Lung (tissue), 13 donors: ENCODE measurements around the gene SMTNL2. TPM values are rescaled to one million over a fixed set of nuclear protein-coding genes. Genes with fewer than 3 reads are reported as not detected.

Experiments
- ATAC-seq: fragments of 200-7000 bp; cut with Tn5 transposase; one replicate; pipeline ENCODE4 v1.9.1; 2020; ENCODE audit warnings: moderate number of reproducible peaks; ENCODE audit not compliant: insufficient read depth, low FRiP score
- DNase-seq, 3 donors: peaks; one replicate each; pipeline ENCODE4 v3.0.0-alpha.2; 2013 to 2017
- H3K27ac ChIP-seq, 2 donors: one replicate each; pipeline ENCODE4 v1.5.1; 2013; ENCODE audit warnings: mild to moderate bottlenecking in 2 of 2, moderate library complexity in 2 of 2, control low read depth in 1 of 2, inconsistent platforms in 1 of 2, low read depth in 1 of 2, low read length in 1 of 2
- H3K27me3 ChIP-seq, 3 donors: one replicate each; pipeline ENCODE4 v1.5.1; 2013; ENCODE audit warnings: low read length in 2 of 3; ENCODE audit not compliant: control insufficient read depth in 3 of 3, insufficient read depth in 3 of 3
- H3K36me3 ChIP-seq, 4 donors: one replicate each; pipeline ENCODE4 v1.5.1; 2013; ENCODE audit warnings: low read length in 4 of 4, mild to moderate bottlenecking in 1 of 4, moderate library complexity in 1 of 4; ENCODE audit not compliant: control insufficient read depth in 4 of 4, insufficient read depth in 4 of 4
- H3K4me1 ChIP-seq, 5 donors: one replicate each; pipeline ENCODE4 v1.5.1; 2013; ENCODE audit warnings: low read length in 5 of 5, mild to moderate bottlenecking in 2 of 5, moderate library complexity in 1 of 5; ENCODE audit not compliant: control insufficient read depth in 5 of 5, insufficient read depth in 5 of 5
- H3K4me3 ChIP-seq: one replicate; pipeline ENCODE4 v1.5.1; 2013; ENCODE audit warnings: mild to moderate bottlenecking, control low read depth, moderate library complexity
- H3K9ac ChIP-seq, 2 donors: one replicate each; pipeline ENCODE4 v1.5.1; 2013; ENCODE audit warnings: low read length in 2 of 2, control low read depth in 1 of 2; ENCODE audit not compliant: insufficient read depth in 1 of 2
- H3K9me3 ChIP-seq, 4 donors: one replicate each; pipeline ENCODE4 v1.5.1; 2013; ENCODE audit warnings: low read length in 3 of 4, mild to moderate bottlenecking in 1 of 4, moderate library complexity in 1 of 4; ENCODE audit not compliant: control insufficient read depth in 4 of 4, insufficient read depth in 3 of 4
- CTCF ChIP-seq: IDR thresholded peaks from 2 replicates; pipeline ENCODE4 v1.5.1; 2012; ENCODE audit warnings: mild to moderate bottlenecking; ENCODE audit errors: control extremely low read depth, extremely low read depth
- WGBS, 2 donors: extraction: QIAGEN DNeasy Blood & Tissue Kit; methylation state at CpG; one replicate each; pipeline ENCODE4 v1.1.7; 2013; 5-methylcytosine and 5-hydroxymethylcytosine counted together
- polyA plus RNA-seq, 2 donors: library from polyadenylated mRNA; stranded (reverse); fragments of 200-250 nt; gene quantifications; one replicate each; pipeline ENCODE4 v1.2.1, GENCODE V29; 2013
- small RNA-seq: library from RNA; depleted of rRNA; stranded (forward); fragments of <200 nt; gene quantifications from one replicate; pipeline ENCODE3, GENCODE V24; 2014; ENCODE audit warnings: low replicate concordance
- total RNA-seq, 2 donors: library from RNA; depleted of rRNA in 1 of 2; stranded (reverse); fragments of >200 nt in 1 of 2; gene quantifications; one replicate each; pipeline ENCODE4 v1.2.1, GENCODE V29; 2014 to 2021
- donor health status: control.
- donor health status: control.
- donor health status: Bipolar disorder and iron deficiency.
- donor health status: healthy.
- donor health status: DM: yes; HTN: yes; CAD: no.

Gene SMTNL2
- total and polyA plus RNA-seq, 4 donors: 1.5 to 18.1 (median 6.9) TPM

GRCh38 chr17:4657678-4658077 lies 73.3 kb downstream of the SMTNL2 start:
- peaks cover 0 to 13% (median 0%) of the 10 kb centered on the region in 5 donors for H3K4me1 ChIP-seq
- H3K4me3 ChIP-seq: no peak overlapping the region
- H3K9ac ChIP-seq: no peak overlapping the region
- no peaks in the 10 kb centered on the region for H3K9me3 ChIP-seq
- no peak for ATAC-seq
- DNase-seq: no peak
- TF ChIP-seq CTCF: no peak
- H3K27me3 ChIP-seq: peaks cover 0 to 3% (median 0%) of the 10 kb centered on the region in 3 donors
- H3K27ac ChIP-seq: no peak overlapping the region
- no peaks in the 10 kb centered on the region for H3K36me3 ChIP-seq
- WGBS, 2 donors: 90 to 93% methylated on average over 2 of the region's 2 CpGs

Small RNA genes lying within 50 kb of the gene (small RNA-seq; reads per million reads assigned to genes)
- gene RNU6-955P: not detected

Other genes starting within 250 kb of the SMTNL2 start
- 10 to 100 TPM; 41.7 to 47.5 TPM for gene UBE2G1, start 217.9 kb upstream of the SMTNL2 start, total RNA-seq
- 10 to 100 TPM in 1 of 2 donors, 1 to 10 TPM in 1; 8.0 to 27.2 TPM for gene UBE2G1, start 217.9 kb upstream of the SMTNL2 start, polyA plus RNA-seq
- 1 to 10 TPM in 1 of 2 donors, under 1 TPM in 1; 0.40 to 1.6 TPM for gene SPNS3, start 150.6 kb upstream of the SMTNL2 start, total RNA-seq
- under 1 TPM; 0.41 to 0.62 TPM for gene SPNS3, start 150.6 kb upstream of the SMTNL2 start, polyA plus RNA-seq
- gene SPNS2, start 85.6 kb upstream of the SMTNL2 start, total RNA-seq: 10 to 100 TPM; 26.8 to 32.1 TPM
- 10 to 100 TPM; 53.0 to 60.1 TPM for gene SPNS2, start 85.6 kb upstream of the SMTNL2 start, polyA plus RNA-seq
- 10 to 100 TPM; 21.2 to 71.7 TPM for gene MYBBP1A, start 29.1 kb upstream of the SMTNL2 start, total RNA-seq
- 10 to 100 TPM; 34.2 to 34.7 TPM for gene MYBBP1A, start 29.1 kb upstream of the SMTNL2 start, polyA plus RNA-seq
- 10 to 100 TPM in 1 of 2 donors, 1 to 10 TPM in 1; 8.8 to 12.3 TPM for gene GGT6, start 24.0 kb upstream of the SMTNL2 start, total RNA-seq
- gene GGT6, start 24.0 kb upstream of the SMTNL2 start, polyA plus RNA-seq: 1 to 10 TPM; 2.8 to 6.1 TPM
- 10 to 100 TPM in 1 of 2 donors, 1 to 10 TPM in 1; 7.5 to 14.0 TPM for gene ALOX15, start 57.1 kb downstream of the SMTNL2 start, total RNA-seq
- gene ALOX15, start 57.1 kb downstream of the SMTNL2 start, polyA plus RNA-seq: 1 to 10 TPM; 3.3 to 3.8 TPM
- 10 to 100 TPM; 26.6 to 53.9 TPM for gene PELP1, start 119.6 kb downstream of the SMTNL2 start, total RNA-seq
- gene PELP1, start 119.6 kb downstream of the SMTNL2 start, polyA plus RNA-seq: 10 to 100 TPM; 21.0 to 28.6 TPM
- 100 to 1,000 TPM in 1 of 2 donors, 10 to 100 TPM in 1; 27.2 to 186 TPM for gene ARRB2, start 126.1 kb downstream of the SMTNL2 start, total RNA-seq
- 100 to 1,000 TPM in 1 of 2 donors, 10 to 100 TPM in 1; 98.5 to 222 TPM for gene ARRB2, start 126.1 kb downstream of the SMTNL2 start, polyA plus RNA-seq
- gene MED11, start 146.9 kb downstream of the SMTNL2 start, total RNA-seq: 10 to 100 TPM; 14.3 to 27.3 TPM
- gene MED11, start 146.9 kb downstream of the SMTNL2 start, polyA plus RNA-seq: 10 to 100 TPM; 31.4 to 48.5 TPM
- gene ZMYND15, start 155.3 kb downstream of the SMTNL2 start, total RNA-seq: 1 to 10 TPM; 2.3 to 9.0 TPM
- 1 to 10 TPM; 6.6 to 9.7 TPM for gene ZMYND15, start 155.3 kb downstream of the SMTNL2 start, polyA plus RNA-seq
- 100 to 1,000 TPM in 1 of 2 donors, 10 to 100 TPM in 1; 32.7 to 139 TPM for gene CXCL16, start 155.4 kb downstream of the SMTNL2 start, total RNA-seq
- 100 to 1,000 TPM in 1 of 2 donors, 10 to 100 TPM in 1; 82.3 to 252 TPM for gene CXCL16, start 155.4 kb downstream of the SMTNL2 start, polyA plus RNA-seq
- not detected for gene TM4SF5, start 187.4 kb downstream of the SMTNL2 start, total RNA-seq
- not detected for gene TM4SF5, start 187.4 kb downstream of the SMTNL2 start, polyA plus RNA-seq
- 10 to 100 TPM in 1 of 2 donors, 1 to 10 TPM in 1; 2.1 to 14.0 TPM for gene VMO1, start 201.8 kb downstream of the SMTNL2 start, total RNA-seq
- 10 to 100 TPM; 21.3 to 21.8 TPM for gene VMO1, start 201.8 kb downstream of the SMTNL2 start, polyA plus RNA-seq
- gene GLTPD2, start 204.4 kb downstream of the SMTNL2 start, total RNA-seq: under 1 TPM in 1 of 2 donors, not detected in 1; 0.34 TPM
- gene GLTPD2, start 204.4 kb downstream of the SMTNL2 start, polyA plus RNA-seq: under 1 TPM in 1 of 2 donors, not detected in 1; 0.41 TPM
- 100 to 1,000 TPM in 1 of 2 donors, 10 to 100 TPM in 1; 63.7 to 141 TPM for gene PSMB6, start 211.6 kb downstream of the SMTNL2 start, total RNA-seq
- gene PSMB6, start 211.6 kb downstream of the SMTNL2 start, polyA plus RNA-seq: 100 to 1,000 TPM; 172 to 237 TPM
- gene PLD2, start 222.6 kb downstream of the SMTNL2 start, total RNA-seq: 10 to 100 TPM; 27.1 to 42.3 TPM
- gene PLD2, start 222.6 kb downstream of the SMTNL2 start, polyA plus RNA-seq: 10 to 100 TPM; 18.0 to 22.4 TPM
- 10 to 100 TPM; 39.2 to 95.4 TPM for gene MINK1, start 248.8 kb downstream of the SMTNL2 start, total RNA-seq
- gene MINK1, start 248.8 kb downstream of the SMTNL2 start, polyA plus RNA-seq: 10 to 100 TPM; 36.5 to 62.8 TPM